Activated naive CD4-positive, alpha-beta T cell treated with anti-CD3 and anti-CD28 coated beads for 36 hours (primary cell): ENCODE data around the gene IZUMO4. TPM values are rescaled to one million over a fixed set of nuclear protein-coding genes. Genes with fewer than 3 reads are reported as not detected.

Source experiments
- CTCF ChIA-PET: fragments of 350-600 bp; sonication (Branson Sonifier 250); formaldehyde crosslinking; loops from one replicate; lab custom pipeline; 2021; ENCODE audit warnings: antibody characterized with exemption; lab: Charles Lee
- DNase-seq: peaks from one replicate; pipeline ENCODE4 v3.0.0-alpha.2; 2020
- H3K27ac Mint-ChIP-seq: one replicate; pipeline ENCODE4 v1.8.0; 2021; ENCODE audit warnings: mild to moderate bottlenecking, mixed read lengths
- H3K27me3 Mint-ChIP-seq: one replicate; pipeline ENCODE4 v1.8.0; 2021; ENCODE audit warnings: low read depth, mixed read lengths
- H3K36me3 Mint-ChIP-seq: one replicate; pipeline ENCODE4 v1.8.0; 2021; ENCODE audit warnings: low read depth, mixed read lengths
- H3K4me1 Mint-ChIP-seq: one replicate; pipeline ENCODE4 v1.8.0; 2021; ENCODE audit warnings: low read depth, mixed read lengths
- H3K4me3 Mint-ChIP-seq: one replicate; pipeline ENCODE4 v1.8.0; 2021; ENCODE audit warnings: mild to moderate bottlenecking, moderate library complexity, mixed read lengths
- H3K9me3 Mint-ChIP-seq: one replicate; pipeline ENCODE4 v1.8.0; 2021; ENCODE audit warnings: mixed read lengths
- intact Hi-C: fragments of 100-400 bp; cut with micrococcal nuclease; formaldehyde crosslinking; loops from one replicate; pipeline ENCODE4 v1.15.1; 2023
- total RNA-seq, 2 experiments: library from RNA; stranded (reverse); gene quantifications; one replicate each; pipeline ENCODE4 v1.2.3, GENCODE V29; 2021

Gene IZUMO4, protein sequence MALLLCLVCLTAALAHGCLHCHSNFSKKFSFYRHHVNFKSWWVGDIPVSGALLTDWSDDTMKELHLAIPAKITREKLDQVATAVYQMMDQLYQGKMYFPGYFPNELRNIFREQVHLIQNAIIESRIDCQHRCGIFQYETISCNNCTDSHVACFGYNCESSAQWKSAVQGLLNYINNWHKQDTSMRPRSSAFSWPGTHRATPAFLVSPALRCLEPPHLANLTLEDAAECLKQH
- 10 to 100 TPM; 13.1 to 14.2 TPM for total RNA-seq

- peak; percentile 100 for DNase-seq
- no peaks in the 10 kb centered on the region for H3K27me3 Mint-ChIP-seq
- peaks cover 36% of the 10 kb centered on the region for H3K4me1 Mint-ChIP-seq
- H3K36me3 Mint-ChIP-seq = peaks cover 5% of the 10 kb centered on the region
- intact Hi-C loops = loop anchor here (1.0 to 10.0 kb wide), 13 partner anchors 11 to 518 kb away; partner anchors contain the start of genes AP3D1, KLF16, PLEKHJ1 and SF3A2
- no peaks in the 10 kb centered on the region for H3K9me3 Mint-ChIP-seq
- peak within 1 kb of the TSS; percentile 92 for H3K27ac Mint-ChIP-seq
- CTCF ChIA-PET = interaction anchor here (1.0 to 2.1 kb wide), 4 partner anchors 14 to 295 kb away, joined by 3 to 7 read pairs (median 3); partner anchors contain the start of gene AP3D1
- H3K4me3 Mint-ChIP-seq = peak within 1 kb of the TSS; percentile 94
Observed at GRCh38 chr19:2096480-2097202, at the start of gene IZUMO4. Gene IZUMO4, plus strand, starts transcription at chr19:2096915. Its CDS starts 31 bp downstream, at chr19:2096946.

DNA sequence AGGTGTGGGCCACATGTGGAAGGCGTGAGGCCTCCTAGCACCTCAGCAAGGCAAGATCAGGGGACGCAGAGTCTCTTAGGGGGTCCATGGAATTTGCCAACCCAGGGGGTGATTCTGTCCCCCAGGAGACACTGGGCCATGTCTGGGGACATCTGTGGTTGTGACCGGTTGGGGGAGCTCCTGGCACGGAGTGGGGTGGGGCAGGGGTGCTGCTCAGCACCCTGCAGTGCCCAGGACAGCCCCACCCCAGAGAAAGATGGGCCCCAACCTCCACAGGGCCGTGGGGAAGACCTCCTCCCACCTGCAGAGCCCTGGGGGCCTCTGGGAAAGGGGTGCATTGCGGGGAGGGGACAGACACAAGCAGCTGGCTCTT is 49.7 kb upstream of the IZUMO4 start:
- Mint-ChIP-seq H3K27me3 (no peaks in the 10 kb centered on the region), H3K4me3 (no peak overlapping the region), H3K4me1 (peaks cover 49% of the 10 kb centered on the region), H3K36me3 (peaks cover 12% of the 10 kb centered on the region), H3K27ac (peak overlapping the region; percentile 53), H3K9me3 (no peaks in the 10 kb centered on the region)
- intact Hi-C loops = no loop called here
- CTCF ChIA-PET = no interaction called here
- no peak for DNase-seq

DNA sequence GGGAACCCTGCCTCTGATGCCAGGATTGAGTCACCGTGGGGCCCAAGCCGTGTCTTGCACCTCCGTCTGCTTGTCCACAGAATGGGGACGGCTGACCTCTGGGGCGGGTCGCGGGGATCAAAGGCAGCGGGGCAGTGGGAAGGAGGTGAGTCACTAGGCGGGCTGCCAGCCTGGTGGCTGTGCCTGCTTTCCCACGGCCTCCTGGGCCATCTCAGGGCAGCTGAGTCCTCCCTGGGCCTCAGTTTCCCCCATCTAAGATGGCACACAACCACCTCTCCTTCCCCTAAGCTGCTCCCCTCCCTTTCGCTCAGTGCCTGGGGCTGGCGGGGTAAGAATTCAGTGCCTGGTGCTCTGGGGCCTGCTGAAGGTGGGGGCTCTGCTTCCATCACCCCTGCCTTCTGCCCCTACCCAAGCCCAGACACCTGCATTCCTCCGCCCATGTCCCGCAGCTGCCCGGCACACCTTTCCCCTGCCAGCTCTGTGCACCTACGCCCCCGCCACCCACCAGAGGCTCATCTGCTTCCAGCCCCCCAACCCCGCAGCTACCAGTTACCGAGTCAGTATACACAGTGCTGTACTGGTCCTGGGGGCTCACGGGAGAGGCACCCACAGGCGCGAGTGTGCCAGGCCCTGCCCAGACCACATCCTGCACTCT is 49.1 kb upstream of the IZUMO4 start:
- Mint-ChIP-seq H3K4me1 (peaks cover 52% of the 10 kb centered on the region), H3K27me3 (no peaks in the 10 kb centered on the region), H3K4me3 (peak overlapping the region; percentile 12), H3K36me3 (peaks cover 8% of the 10 kb centered on the region), H3K9me3 (no peaks in the 10 kb centered on the region), H3K27ac (peak overlapping the region; percentile 53)
- CTCF ChIA-PET = no interaction called here
- intact Hi-C loops = no loop called here
- no peak for DNase-seq

DNA sequence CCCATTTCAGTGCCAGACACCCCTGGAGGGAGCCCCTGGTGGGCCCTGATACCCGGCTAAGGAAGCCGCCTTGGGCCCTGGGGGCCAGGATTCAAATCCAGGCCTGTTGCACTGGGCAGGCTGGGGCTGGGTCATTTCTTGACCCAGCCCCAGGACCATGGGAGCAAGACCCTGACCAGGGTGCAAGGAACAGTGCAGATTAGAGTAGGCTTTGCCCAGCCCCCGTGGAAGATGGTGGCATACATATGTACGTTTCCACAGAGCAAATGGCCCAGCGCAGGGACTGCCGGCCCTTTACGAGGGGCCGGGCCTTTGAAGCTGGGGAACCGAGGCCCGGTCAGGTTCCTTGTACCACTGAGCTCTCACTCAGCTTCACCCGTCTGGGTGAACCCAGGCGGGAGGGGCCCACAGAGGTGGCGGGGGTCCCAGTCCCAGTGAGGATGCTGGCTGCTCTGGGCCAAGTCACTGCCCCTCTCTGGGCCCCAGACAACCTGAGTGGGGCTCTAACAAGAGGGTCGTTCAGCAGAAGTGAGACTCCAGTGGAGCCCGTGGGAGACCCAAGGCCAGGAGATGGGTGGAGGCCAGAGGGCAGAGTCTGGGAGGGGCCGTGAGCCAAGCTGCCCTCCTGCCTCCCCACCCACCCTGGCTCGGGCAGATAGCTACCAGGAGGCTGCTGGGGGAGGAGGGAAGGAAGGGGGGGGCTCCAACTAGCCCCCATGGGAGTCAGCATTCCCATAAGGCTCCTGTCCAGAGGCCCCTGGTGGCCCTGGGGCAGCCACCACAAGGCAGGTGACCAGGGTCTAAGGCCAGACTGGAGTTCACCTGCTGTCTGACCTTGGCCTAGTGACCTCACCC is 48.4 kb upstream of the IZUMO4 start:
- CTCF ChIA-PET = interaction anchor here (0.6 kb wide), 1 partner anchor 19 kb away, joined by 3 read pairs; no protein-coding TSS in a partner anchor
- Mint-ChIP-seq H3K4me1 (peaks cover 45% of the 10 kb centered on the region), H3K9me3 (no peaks in the 10 kb centered on the region), H3K36me3 (peaks cover 7% of the 10 kb centered on the region), H3K27me3 (no peaks in the 10 kb centered on the region), H3K27ac (no peak overlapping the region), H3K4me3 (peak overlapping the region; percentile 21)
- DNase-seq = no peak
- intact Hi-C loops = no loop called here

GRCh38 chr19:2048959-2049740 is 47.6 kb upstream of the IZUMO4 start:
- Mint-ChIP-seq H3K27ac (peak overlapping the region; percentile 90), H3K4me1 (peaks cover 43% of the 10 kb centered on the region), H3K27me3 (no peaks in the 10 kb centered on the region), H3K36me3 (peaks cover 7% of the 10 kb centered on the region), H3K4me3 (peak overlapping the region; percentile 85), H3K9me3 (no peaks in the 10 kb centered on the region)
- intact Hi-C loops = no loop called here
- CTCF ChIA-PET = interaction anchor here (0.6 to 0.9 kb wide), 2 partner anchors 18 to 27 kb away, joined by 3 read pairs; no protein-coding TSS in a partner anchor
- peak; percentile 14 for DNase-seq

GRCh38 chr19:2049741-2050348 is 46.9 kb upstream of the IZUMO4 start:
- Mint-ChIP-seq H3K9me3 (no peaks in the 10 kb centered on the region), H3K36me3 (peaks cover 7% of the 10 kb centered on the region), H3K27ac (peak overlapping the region; percentile 90), H3K27me3 (no peaks in the 10 kb centered on the region), H3K4me1 (peaks cover 44% of the 10 kb centered on the region), H3K4me3 (peak overlapping the region; percentile 85)
- intact Hi-C loops = loop anchor here (2.0 kb wide), 1 partner anchor 35 kb away; no protein-coding TSS in a partner anchor
- CTCF ChIA-PET = interaction anchor here (0.9 kb wide), 1 partner anchor 27 kb away, joined by 3 read pairs; no protein-coding TSS in a partner anchor
- peak; percentile 87 for DNase-seq

- no peak for DNase-seq
- peak overlapping the region; percentile 90 for H3K27ac Mint-ChIP-seq
- peak overlapping the region; percentile 85 for H3K4me3 Mint-ChIP-seq
- H3K36me3 Mint-ChIP-seq = peaks cover 7% of the 10 kb centered on the region
- intact Hi-C loops = loop anchor here (2.0 kb wide), 1 partner anchor 34 kb away; no protein-coding TSS in a partner anchor
- peaks cover 49% of the 10 kb centered on the region for H3K4me1 Mint-ChIP-seq
- CTCF ChIA-PET = no interaction called here
- no peaks in the 10 kb centered on the region for H3K9me3 Mint-ChIP-seq
- H3K27me3 Mint-ChIP-seq = no peaks in the 10 kb centered on the region
Observed at GRCh38 chr19:2050349-2050990, 46.2 kb upstream of the IZUMO4 start.

GRCh38 chr19:2050991-2051772 is 45.5 kb upstream of the IZUMO4 start, which contains the start of gene MKNK2:
Gene MKNK2, minus strand, starts transcription at chr19:2051244. Its CDS starts 393 bp downstream, at chr19:2050851.
- peak within 1 kb of the TSS; percentile 93 for H3K27ac Mint-ChIP-seq
- H3K27me3 Mint-ChIP-seq = no peaks in the 10 kb centered on the region
- peaks cover 7% of the 10 kb centered on the region for H3K36me3 Mint-ChIP-seq
- DNase-seq = peak; percentile 93
- CTCF ChIA-PET = interaction anchor here (1.0 to 1.9 kb wide), 4 partner anchors 8 to 238 kb away, joined by 3 to 10 read pairs (median 6); no protein-coding TSS in a partner anchor
- H3K9me3 Mint-ChIP-seq = no peaks in the 10 kb centered on the region
- peak within 1 kb of the TSS; percentile 85 for H3K4me3 Mint-ChIP-seq
- intact Hi-C loops = loop anchor here (1.0 to 2.0 kb wide), 4 partner anchors 9 to 218 kb away; no protein-coding TSS in a partner anchor
- peaks cover 53% of the 10 kb centered on the region for H3K4me1 Mint-ChIP-seq

DNA sequence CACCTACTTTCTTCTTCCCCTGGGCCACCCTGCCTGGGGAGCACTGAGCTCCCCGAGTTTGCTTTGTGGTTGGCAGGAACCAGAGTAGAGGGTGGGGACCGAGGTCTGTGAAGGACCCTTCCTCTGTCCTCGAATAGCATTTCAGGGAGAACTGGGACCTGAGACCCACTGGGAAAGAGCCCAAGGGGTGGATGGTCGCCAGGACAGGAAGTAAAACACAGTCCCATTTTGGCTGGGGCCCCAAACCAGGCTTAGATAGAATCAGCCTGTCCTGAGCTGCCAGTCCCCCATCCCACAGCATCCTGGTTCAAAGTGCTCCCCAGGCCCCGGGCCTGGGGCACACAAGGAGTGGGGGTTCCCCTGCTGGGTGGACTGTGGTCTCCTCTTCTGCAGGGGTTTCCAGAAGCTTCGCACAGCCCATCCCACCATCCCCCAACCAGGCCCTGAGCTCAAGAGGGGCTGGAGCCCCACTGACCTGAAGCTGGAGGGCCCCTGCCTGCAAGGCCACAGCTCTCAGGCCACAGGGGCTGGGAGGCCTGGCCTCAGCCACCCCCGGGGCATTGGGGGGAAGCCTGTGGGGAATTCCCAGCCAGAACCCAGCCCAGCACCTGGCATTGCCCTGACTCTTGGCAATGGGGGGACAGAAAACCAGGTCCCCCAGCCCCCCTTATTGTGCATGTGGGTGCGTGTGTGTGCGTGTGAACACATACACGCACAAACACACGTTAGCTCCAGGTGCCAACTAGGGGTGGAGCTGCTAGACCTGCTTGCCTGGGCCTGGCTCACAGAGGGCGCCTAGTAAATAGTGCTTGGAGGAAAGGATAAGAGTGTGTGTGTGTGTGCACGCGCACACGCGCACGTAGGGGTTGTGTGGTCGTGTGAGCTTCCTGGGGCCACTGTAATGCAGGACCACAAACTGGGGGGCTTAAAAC is 44.7 kb upstream of the IZUMO4 start:
- Mint-ChIP-seq H3K9me3 (no peaks in the 10 kb centered on the region), H3K4me1 (peaks cover 54% of the 10 kb centered on the region), H3K4me3 (peak overlapping the region; percentile 73), H3K36me3 (peaks cover 5% of the 10 kb centered on the region), H3K27ac (peak overlapping the region; percentile 93), H3K27me3 (no peaks in the 10 kb centered on the region)
- peak; percentile 66 for DNase-seq
- CTCF ChIA-PET = interaction anchor here (0.6 to 1.9 kb wide), 8 partner anchors 9 to 237 kb away, joined by 3 to 10 read pairs (median 4); partner anchors contain the start of gene MOB3A
- intact Hi-C loops = loop anchor here (1.0 to 2.0 kb wide), 4 partner anchors 9 to 217 kb away; no protein-coding TSS in a partner anchor
